Smooth muscle cell (in vitro differentiated cells): Measurements from ENCODE around the gene IFITM10. TPM values are rescaled to one million over a fixed set of nuclear protein-coding genes. Genes with fewer than 3 reads are reported as not detected.

Experiments
- DNase-seq: peaks from one replicate; lab custom pipeline; 2025; ENCODE audit not compliant: unreplicated experiment; lab: John Stamatoyannopoulos, UW
- H2AFZ ChIP-seq: fragments of 200-600 bp; sonication (generic); 2 replicates; pipeline ENCODE4 v1.6.0; 2016; ENCODE audit warnings: antibody characterized with exemption, low read depth, mild to moderate bottlenecking
- H3F3A ChIP-seq: fragments of 200-600 bp; sonication (generic); 2 replicates; pipeline ENCODE4 v1.6.0; 2017; ENCODE audit warnings: antibody characterized with exemption, low read depth
- H3K27ac ChIP-seq: fragments of 200-600 bp; sonication (generic); 2 replicates; pipeline ENCODE4 v1.5.1; 2016; ENCODE audit warnings: low read depth, mild to moderate bottlenecking
- H3K27me3 ChIP-seq: fragments of 200-600 bp; sonication (generic); 2 replicates; pipeline ENCODE4 v1.6.1; 2016; ENCODE audit warnings: low read depth, mild to moderate bottlenecking
- H3K36me3 ChIP-seq: fragments of 200-600 bp; sonication (generic); 2 replicates; pipeline ENCODE4 v1.5.1; 2016; ENCODE audit warnings: low read depth
- H3K4me1 ChIP-seq: fragments of 200-600 bp; sonication (generic); 2 replicates; pipeline ENCODE4 v1.5.1; 2016; ENCODE audit warnings: low read depth
- H3K4me2 ChIP-seq: fragments of 200-600 bp; sonication (generic); 2 replicates; pipeline ENCODE4 v1.6.0; 2016; ENCODE audit warnings: mild to moderate bottlenecking
- H3K4me3 ChIP-seq: fragments of 200-600 bp; sonication (generic); 2 replicates; pipeline ENCODE4 v1.5.1; 2016; ENCODE audit warnings: mild to moderate bottlenecking
- H3K79me2 ChIP-seq: fragments of 200-600 bp; sonication (generic); 2 replicates; pipeline ENCODE4 v1.6.0; 2016; ENCODE audit warnings: low read depth, mild to moderate bottlenecking
- H3K9ac ChIP-seq: fragments of 200-600 bp; sonication (generic); 2 replicates; pipeline ENCODE4 v1.6.0; 2016; ENCODE audit warnings: low read depth
- H3K9me3 ChIP-seq: fragments of 200-600 bp; sonication (generic); replicated peaks from 2 replicates; pipeline ENCODE4 v1.5.1; 2016; ENCODE audit warnings: low read depth
- H4K20me1 ChIP-seq: fragments of 200-600 bp; sonication (generic); 2 replicates; pipeline ENCODE4 v1.6.0; 2016; ENCODE audit warnings: low read depth
- WGBS: methylation state at CpG from one replicate; pipeline ENCODE4 v1.1.7; 2016; ENCODE audit warnings: low lambda C conversion rate; 5-methylcytosine and 5-hydroxymethylcytosine counted together
- polyA plus RNA-seq: library from polyadenylated mRNA; unstranded; fragments of >200 nt; fragmentation: Nextera tagmentation; extraction: Ambion mirVana; gene quantifications from 2 replicates; pipeline ENCODE4 v1.2.1, GENCODE V29; 2016
- total RNA-seq: library from RNA; depleted of rRNA; stranded (reverse); fragments of >200 nt; gene quantifications from 2 replicates; pipeline ENCODE4 v1.2.3, GENCODE V29; 2014
- TF ChIP-seq, protein P1 (sequence below): fragments of 200-600 bp; sonication (generic); IDR thresholded peaks from 2 replicates; pipeline ENCODE4 v1.5.1; 2017; ENCODE audit warnings: borderline replicate concordance, mild to moderate bottlenecking, antibody characterized with exemption; ENCODE audit not compliant: insufficient read depth, poor library complexity, severe bottlenecking

IFITM10 gene
- total and polyA plus RNA-seq, 2 experiments from 2014 or later = 0.49 to 2.2 TPM

- DNase-seq = peak; percentile 61
- no peak overlapping the region for H3K9ac ChIP-seq
- H3K4me3 ChIP-seq = no peak overlapping the region
- no peaks in the 10 kb centered on the region for H4K20me1 ChIP-seq
- 47% methylated on average over 44 of the region's 45 CpGs for WGBS
- H3F3A ChIP-seq = peaks cover 6% of the 10 kb centered on the region
- H2AFZ ChIP-seq = no peak overlapping the region
- TF ChIP-seq, protein P1, sequence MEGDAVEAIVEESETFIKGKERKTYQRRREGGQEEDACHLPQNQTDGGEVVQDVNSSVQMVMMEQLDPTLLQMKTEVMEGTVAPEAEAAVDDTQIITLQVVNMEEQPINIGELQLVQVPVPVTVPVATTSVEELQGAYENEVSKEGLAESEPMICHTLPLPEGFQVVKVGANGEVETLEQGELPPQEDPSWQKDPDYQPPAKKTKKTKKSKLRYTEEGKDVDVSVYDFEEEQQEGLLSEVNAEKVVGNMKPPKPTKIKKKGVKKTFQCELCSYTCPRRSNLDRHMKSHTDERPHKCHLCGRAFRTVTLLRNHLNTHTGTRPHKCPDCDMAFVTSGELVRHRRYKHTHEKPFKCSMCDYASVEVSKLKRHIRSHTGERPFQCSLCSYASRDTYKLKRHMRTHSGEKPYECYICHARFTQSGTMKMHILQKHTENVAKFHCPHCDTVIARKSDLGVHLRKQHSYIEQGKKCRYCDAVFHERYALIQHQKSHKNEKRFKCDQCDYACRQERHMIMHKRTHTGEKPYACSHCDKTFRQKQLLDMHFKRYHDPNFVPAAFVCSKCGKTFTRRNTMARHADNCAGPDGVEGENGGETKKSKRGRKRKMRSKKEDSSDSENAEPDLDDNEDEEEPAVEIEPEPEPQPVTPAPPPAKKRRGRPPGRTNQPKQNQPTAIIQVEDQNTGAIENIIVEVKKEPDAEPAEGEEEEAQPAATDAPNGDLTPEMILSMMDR = peak; percentile 94
- peak overlapping the region; percentile 80 for H3K4me2 ChIP-seq
- H3K4me1 ChIP-seq = peaks cover 19% of the 10 kb centered on the region
- H3K79me2 ChIP-seq = no peaks in the 10 kb centered on the region
- no peaks in the 10 kb centered on the region for H3K27me3 ChIP-seq
- no peak overlapping the region for H3K27ac ChIP-seq
- H3K9me3 ChIP-seq = no peaks in the 10 kb centered on the region
- H3K36me3 ChIP-seq = no peaks in the 10 kb centered on the region
Measured at GRCh38 chr11:1694064-1694845, 56.1 kb downstream of the IFITM10 start.

GRCh38 chr11:1693327-1694063, 56.9 kb downstream of the IFITM10 start:
- TF ChIP-seq, protein P1 = peak; percentile 97
- DNase-seq = peak; percentile 51
- Histone ChIP-seq H3K27ac (no peak overlapping the region), H3K4me3 (peak overlapping the region; percentile 28), H3F3A (peaks cover 6% of the 10 kb centered on the region), H3K9me3 (no peaks in the 10 kb centered on the region), H3K9ac (no peak overlapping the region), H3K4me1 (peaks cover 19% of the 10 kb centered on the region), H3K27me3 (no peaks in the 10 kb centered on the region), H3K4me2 (peak overlapping the region; percentile 80), H3K79me2 (no peaks in the 10 kb centered on the region), H4K20me1 (no peaks in the 10 kb centered on the region), H3K36me3 (no peaks in the 10 kb centered on the region), H2AFZ (peak overlapping the region; percentile 89)
- WGBS = 24% methylated on average over 30 of the region's 37 CpGs

DNA sequence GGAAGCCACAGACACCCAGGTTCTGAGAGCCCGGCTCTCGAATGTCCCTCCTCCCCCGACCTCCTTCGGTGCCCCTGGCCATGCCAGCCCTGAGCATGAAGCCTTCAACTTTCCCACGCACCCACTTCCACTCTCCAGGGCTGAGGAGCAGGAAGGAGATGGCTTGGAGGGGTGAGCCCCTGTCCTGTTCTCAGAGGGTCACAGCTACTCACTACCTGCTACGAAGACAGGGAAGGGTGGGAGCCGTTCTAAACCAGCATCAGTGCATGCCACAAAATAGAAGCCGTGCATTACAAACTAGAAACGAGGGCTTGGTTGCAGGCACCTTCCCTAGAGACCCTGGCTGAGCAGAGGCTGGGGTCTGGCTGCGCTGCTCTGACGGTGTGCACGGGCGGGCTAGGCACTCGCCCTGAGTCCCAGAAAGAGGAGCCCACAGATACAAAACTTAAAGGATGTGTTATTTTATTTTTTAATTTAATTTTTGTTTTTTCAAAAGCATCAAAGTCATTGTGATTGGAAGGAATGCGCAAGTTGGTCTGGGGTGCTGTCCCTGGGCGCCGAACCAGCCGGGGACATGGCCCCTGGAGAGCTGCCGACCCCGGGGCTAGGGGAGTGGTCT, 57.6 kb downstream of the IFITM10 start:
- H3K36me3 ChIP-seq = no peaks in the 10 kb centered on the region
- H3K4me3 ChIP-seq = peak overlapping the region; percentile 28
- peaks cover 6% of the 10 kb centered on the region for H3F3A ChIP-seq
- peak overlapping the region; percentile 89 for H2AFZ ChIP-seq
- H3K4me2 ChIP-seq = peak overlapping the region; percentile 80
- H3K79me2 ChIP-seq = no peaks in the 10 kb centered on the region
- TF ChIP-seq, protein P1 = no peak
- H4K20me1 ChIP-seq = no peaks in the 10 kb centered on the region
- no peaks in the 10 kb centered on the region for H3K27me3 ChIP-seq
- H3K9ac ChIP-seq = no peak overlapping the region
- no peak for DNase-seq
- peaks cover 19% of the 10 kb centered on the region for H3K4me1 ChIP-seq
- H3K27ac ChIP-seq = no peak overlapping the region
- no peaks in the 10 kb centered on the region for H3K9me3 ChIP-seq
- 60% methylated on average over 20 of the region's 20 CpGs for WGBS
